GM19099 (cell line): ENCODE results near the gene HINFP.

Experiments
- POLR2A ChIP-seq: IDR thresholded peaks from 3 replicates; pipeline ENCODE4 v1.6.1; 2011; ENCODE audit warnings: low read depth; ENCODE audit not compliant: insufficient read length; ENCODE audit errors: extremely low read depth

The HINFP gene

DNA sequence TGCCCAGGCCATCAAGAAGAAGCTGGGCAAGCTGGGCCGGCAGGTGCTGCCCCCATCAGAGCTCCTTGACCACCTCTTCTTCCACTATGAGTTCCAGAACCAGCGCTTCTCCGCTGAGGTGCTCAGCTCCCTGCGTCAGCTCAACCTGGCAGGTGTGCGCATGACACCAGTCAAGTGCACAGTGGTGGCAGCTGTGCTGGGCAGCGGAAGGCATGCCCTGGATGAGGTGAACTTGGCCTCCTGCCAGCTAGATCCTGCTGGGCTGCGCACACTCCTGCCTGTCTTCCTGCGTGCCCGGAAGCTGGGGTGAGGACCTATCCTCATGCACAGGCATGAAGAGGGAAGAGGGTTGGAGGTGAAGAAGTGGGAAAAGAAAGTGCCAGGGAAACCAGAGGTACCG is 58.6 kb downstream of the HINFP start:
- no peak for TF ChIP-seq POLR2A

DNA sequence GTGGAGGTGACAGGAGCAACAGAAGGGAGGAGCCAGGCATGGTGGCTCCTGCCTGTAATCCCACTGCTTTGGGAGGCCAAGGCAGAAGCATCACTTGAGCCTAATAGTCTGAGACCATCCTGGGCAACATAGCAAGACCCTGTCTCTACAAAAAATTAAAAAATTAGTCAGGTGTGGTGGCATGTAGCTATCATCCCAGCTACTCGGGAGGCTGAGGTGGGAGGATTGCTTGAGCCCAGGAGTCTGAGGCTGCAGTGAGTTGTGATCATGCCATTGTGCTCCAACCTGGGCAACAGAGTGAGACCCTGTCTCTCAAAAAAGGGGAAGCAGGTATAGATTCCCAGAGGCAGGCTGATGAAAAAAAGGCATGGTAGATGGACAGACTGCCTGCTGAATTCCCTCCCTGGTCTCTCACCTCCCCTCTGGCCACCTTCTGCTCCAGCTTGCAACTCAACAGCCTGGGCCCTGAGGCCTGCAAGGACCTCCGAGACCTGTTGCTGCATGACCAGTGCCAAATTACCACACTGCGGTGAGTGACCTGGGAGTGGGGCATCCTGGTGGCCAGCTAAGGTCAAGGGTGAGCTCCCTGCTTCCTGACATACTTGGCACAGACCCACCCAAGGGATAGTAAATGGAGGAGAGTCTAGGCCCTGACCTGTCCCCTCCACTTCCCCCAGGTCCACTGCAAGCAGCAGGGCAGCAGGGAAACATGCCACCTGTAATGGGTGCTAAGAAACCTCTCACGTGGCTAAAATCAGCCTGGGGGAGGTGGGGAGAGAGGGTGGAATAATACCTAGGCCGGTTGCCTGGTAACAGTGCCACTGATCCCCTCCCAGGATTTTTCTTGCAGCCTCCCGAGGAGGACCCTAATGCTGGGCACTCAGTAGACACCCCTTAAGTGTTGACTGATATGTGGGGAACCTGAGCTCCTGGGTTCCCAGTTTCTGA is 59.6 kb downstream of the HINFP start:
- TF ChIP-seq POLR2A: no peak

- TF ChIP-seq POLR2A: no peak
Measured at GRCh38 chr11:119181677-119182412, 60.5 kb downstream of the HINFP start.
